Limb (tissue), 2 donors: ENCODE results near the gene PHF21B.
"Not testable (repeated sequence)": the region's sequence is repeated elsewhere in the genome, so short reads cannot be mapped to it uniquely, and the experiment has no call there.

Experiments
- DNase-seq, 2 donors: peaks; one replicate each; pipeline ENCODE4 v3.0.0-alpha.2; 2016; ENCODE audit errors: extremely low spot score in 2 of 2

Gene PHF21B

DNA sequence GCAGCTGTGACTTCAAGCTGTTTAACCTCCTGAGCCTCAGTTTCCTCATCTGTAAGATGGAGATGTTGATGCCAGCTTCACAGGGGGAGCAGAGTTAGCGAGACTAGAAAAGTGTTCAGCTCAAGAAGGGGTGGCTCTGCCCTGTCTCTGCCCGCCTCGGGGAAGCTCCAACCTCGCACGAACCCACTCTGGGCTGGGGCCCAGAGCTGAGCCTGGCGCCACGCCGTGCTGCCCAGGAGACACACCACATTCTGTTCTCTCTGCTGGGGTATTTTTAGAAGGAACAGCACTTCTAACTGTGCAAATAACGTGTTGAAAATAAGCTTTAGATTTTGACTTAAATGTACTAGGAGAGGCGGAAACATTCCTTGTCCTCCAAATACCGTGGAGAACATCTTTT lies 74.1 kb downstream of the PHF21B start:
- no peak for DNase-seq

DNA sequence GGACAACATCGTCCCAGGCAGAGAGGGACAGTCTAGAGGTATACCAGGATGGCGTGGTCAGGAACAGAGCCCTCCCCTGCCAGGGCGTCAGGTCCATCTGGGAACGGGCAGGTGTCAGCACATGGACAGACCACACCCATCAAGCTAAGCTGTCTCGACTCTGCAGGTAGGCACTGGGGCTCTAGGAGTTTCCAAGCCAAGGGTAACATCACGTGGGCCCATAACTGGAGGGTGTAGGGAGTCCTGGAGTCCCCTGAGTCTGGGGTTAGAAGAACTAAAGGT lies 75.4 kb downstream of the PHF21B start:
- no peak for DNase-seq

DNA sequence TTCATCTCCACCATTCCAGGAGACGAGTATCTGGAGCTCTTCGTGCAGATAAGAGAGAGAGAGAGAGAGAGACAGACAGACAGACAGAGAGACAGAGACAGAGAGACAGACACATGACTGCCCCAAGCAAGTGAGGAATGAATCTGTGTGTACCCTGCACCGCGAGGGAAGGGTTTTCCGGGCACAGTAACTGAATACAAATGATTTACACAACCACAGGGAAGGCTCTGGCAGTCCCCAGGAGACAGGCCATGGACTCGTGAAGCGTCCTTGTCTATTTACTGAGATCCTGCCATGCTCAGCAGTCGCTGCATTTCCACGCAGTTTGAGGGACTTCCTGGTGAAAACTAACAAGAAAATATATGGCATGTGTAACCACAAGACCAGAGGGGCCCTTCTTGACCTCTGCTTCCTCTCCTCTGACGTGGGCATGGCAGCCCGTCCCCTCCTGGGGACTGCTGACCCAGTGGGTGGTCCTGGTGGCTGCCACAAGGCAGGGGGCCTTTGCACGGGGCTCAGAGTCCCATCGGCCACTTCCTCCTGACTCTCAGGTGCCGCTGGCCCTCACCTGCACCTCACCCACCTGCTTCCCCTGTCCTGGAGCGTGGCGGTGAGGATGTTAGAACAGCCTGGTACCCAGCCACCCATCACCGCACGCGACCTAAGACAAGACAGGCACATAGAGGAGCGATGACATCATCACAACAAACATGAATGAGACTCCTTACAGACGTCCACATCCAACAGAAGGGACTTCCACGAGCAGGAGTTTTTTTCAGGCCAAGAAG lies 75.9 kb downstream of the PHF21B start:
- no peak for DNase-seq

DNA sequence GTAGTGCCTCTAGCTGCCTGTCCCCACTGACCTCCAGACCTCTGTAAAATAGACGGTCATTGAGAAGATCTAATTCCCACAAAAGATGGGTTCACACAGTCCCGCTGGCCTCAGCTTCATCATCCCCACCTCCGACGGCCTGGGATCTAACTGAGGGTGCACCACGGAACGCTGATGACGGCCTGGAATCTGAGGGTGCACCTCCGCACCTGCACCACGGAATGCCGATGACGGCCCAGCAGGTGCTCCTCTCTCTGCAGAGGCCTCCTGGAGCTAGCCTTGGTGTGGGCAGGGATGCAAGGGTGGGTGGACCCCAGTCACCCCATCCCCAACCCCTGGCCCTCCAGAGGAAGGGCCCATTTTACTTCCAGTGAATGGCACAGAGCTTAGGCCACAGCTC lies 77.3 kb downstream of the PHF21B start:
- DNase-seq: no peak

DNA sequence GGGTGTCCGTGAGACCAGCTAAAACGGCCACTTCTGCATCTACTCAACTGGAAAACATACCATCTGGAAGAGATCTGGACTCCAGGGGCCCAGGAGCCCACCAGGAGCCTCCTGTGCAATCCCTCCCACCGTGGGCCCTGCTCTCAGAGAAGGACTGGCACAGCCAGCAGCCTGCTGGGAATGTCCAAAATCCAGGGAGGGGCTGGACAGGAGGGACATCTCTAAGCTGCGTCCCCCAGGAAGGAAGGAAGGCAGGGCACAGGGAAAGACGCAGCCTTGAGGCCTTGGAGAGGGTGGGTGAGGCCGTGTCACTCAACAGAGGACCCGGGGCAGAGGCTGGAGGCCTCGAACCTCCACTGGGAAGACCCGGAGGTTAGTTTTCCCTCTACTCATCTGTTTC lies 78.0 kb downstream of the PHF21B start:
- DNase-seq: peak in 1 of 2 donors; percentile 27

DNA sequence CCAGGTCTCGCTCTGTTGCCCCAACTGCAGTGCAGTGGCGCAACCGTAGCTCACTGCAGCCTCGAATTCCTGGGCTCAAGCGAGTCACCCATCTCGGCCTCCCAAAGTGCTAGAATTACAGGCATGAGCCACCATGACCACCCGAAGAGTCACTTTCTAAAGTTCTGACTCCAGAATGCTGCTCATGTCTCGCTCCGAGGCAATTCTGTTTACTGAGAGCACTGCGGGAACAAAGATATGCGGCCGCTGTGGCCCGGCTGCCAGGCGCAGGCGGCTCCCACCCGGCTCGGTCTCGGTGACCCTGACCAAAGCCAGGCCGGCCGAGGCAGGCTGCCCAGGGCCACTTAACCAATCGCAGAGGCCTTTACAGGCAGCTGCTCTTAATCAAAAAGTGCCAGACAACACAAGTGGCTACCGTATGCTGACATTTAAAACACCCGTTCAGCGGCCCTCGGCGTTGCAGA lies 78.7 kb downstream of the PHF21B start:
- peak in 1 of 2 donors; percentile 50 for DNase-seq

DNA sequence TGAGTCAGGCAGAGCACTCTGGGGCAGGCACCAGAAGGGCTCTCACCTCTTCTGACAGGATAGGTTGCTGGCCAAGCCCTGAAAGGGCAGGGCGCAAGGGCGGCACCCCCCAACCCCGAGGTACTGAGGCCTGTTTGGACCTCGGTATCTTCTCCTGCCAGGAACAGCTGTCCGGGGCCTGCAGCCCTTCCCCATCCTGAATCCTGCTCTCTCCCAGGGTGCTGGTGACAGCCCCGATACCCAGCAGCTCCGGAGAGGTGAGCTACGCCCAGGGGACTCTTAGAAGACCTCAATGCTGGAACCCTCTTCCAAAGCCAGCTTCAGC lies 79.1 kb downstream of the PHF21B start:
- no peak for DNase-seq

DNA sequence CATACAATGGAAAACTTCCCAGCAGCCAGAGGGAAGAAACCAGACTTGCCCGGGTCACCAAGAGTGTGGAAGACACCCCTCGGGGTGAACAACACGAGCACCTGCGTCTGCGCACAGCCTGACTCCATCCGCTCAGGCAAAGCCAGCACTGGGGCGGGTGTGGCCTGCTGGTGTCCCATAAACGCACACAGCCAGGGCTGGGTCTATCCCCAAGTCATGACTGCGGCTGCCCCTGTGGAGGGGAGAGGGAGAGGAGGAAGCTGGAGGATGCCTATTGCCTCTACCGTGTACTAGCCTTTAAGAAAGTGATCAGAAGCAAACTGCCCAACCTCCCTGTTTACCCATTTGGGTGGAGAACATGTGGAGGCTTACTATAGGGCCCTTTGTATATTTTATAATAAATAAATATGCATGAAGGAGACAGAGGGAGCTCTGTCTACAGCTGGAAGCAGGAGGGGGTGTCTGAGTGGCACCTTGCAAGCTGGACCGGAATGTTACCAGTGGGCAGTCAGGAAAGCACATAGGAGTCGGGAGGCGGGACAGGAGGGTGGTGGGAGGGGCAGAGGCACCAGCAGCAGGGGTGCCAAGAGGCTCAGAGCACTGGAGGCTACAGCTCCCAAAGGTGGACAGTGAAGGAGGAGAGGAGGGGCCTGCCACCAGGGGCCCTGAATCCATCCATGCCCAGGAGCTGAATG lies 79.6 kb downstream of the PHF21B start:
- DNase-seq: no peak

DNA sequence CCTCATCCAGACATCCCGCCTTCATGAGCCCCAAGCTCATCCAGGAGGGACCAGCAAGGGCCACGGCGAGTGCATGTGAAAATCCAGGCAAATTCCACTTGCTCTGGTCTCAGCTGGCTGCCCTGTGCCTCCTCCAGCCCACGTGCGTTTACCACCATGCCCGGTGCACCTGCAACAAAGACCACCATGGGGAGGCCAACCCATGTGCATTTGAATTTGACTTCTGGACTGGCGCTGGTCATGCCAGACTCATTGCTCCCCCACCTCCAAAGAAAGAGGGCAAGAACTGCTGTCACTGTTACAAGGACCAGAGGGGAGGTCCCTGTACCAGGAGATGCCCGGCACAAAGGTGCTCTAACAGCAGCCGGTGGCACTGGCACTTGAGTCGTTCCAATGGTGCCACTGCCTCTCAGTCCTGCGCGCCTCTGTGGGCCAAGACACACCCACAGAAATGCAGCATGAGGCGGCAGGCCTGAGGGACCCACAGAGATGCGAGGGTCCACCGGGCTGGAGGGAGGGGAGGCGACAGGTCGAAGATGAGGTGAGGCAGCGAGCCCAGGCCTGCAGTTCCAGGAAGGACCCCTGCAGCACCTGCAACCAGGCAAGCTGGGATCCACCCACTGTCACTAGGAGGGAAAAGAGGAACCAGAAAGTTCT lies 80.3 kb downstream of the PHF21B start:
- DNase-seq: no peak

DNA sequence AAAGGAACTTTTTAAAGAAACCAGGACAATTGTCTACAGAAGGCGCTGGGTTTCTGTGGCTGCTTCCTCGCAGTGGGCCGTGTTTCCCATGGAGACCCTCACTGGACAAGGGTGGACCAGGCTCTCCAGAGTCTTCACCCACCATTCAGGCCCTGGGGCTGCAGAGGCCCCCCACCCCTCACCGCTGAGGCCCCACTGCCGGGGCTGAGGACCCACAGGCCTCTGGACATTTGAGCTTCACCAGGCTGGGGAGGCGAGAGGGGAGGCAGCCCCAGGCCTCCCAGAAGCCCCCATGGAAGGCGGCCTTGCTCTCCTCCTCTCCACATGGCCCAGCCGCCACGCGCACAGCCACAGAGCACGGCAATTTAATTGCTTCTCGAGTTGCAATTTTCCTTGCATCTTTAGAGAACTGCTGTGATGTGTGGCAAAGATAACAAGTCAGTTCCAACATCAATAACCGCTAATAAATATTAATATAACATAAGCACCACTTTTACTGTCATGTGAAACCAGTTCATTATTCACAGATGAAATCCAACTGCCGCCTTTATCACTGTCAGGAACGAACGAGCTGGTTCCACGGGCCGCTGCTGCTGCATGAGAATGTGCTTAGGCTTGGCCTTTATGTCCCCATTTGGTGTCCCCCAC lies 81.0 kb downstream of the PHF21B start:
- DNase-seq: no peak

DNA sequence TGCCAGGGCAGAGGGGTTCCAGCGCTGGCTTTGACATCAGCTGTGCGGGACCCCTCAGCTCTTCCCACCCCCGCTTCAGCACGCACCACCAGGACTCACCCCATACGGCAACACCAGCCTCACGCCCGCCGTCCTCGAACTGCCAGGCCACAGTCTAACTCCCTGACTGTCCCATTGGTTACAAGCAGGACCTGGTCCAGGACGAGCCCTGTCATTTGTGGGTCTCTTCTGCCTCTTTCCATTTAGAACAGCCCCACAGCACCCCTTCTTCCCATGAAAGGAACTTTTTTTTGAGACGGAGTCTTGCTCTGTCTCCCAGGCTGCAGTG lies 81.7 kb downstream of the PHF21B start:
- no peak for DNase-seq

DNA sequence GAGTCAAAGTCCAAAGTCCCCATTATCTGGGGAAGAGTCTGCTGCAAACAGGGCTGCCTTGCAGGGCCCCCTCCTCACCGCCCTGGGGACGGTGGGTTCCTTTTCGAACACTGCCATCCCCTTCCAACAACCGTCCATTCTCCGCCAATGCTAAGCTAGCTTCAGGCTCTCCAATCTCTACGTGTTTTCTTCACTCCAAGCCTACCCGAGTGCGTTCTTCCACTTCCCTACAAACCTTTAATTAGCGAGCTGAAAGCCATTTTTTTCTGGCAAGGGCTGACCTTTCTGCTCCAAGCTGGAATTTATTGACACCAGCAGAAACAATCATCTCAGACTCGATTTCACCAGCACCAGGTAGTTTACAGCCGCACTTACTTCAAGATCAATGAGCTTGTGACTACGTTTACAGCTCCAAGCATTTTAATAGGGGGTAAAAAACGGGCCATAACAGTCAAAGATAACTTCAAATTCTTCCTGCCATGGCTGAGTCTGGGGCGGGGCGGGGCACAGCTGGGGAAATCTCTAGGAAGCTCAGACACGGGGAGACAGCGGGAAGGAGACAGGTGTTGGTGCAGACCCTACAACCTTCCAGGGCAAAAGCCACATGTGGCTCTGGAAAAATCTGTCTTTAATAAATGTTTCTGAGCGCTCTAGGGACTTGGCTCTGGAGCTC lies 82.2 kb downstream of the PHF21B start:
- no peak for DNase-seq

DNA sequence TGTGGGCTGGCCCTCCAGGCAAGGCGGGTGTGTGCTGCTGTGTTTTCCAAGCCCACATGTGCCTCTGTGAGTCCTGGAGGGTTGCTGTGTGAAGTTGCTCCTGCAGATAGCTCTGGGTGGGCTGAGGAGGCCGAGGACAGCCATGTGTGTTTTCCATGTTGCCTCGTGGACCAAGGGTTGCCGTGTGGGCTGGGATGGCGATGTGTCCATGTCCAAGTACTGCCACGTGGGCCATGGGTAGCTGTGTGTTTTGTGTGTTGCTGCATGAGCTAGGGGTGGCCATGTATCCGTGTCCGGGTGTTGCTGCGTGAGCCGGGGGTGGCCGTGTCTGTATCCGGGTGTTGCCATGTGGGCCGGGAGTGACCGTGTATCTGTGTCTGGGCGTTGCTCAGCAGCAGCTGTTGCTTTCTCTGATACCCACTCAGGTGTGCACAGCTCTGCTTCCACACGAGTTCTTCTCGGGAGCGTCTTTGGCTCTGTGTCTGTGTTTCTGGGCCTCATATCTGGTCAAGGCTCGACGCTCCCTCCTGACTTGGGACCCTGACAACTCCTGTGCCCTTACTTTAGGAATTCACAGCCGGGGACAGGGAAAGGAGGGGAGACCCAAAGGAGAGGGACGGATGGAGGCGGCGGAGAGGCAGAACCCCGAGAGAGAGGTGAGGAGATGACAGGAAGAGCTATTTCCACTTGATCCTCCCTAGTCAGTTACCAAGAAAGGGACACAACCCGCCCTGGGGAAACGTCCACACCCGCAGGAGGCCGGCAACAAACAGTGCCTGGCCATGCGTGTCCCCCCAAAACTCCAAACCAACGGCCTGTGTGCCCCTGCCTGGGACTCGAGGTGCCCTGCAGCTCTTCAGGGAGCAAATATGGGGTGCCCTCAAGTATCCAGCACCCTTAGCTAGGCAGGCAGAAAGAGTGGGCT lies 83.1 kb downstream of the PHF21B start:
- DNase-seq: peak in 1 of 2 donors; percentile 16

DNA sequence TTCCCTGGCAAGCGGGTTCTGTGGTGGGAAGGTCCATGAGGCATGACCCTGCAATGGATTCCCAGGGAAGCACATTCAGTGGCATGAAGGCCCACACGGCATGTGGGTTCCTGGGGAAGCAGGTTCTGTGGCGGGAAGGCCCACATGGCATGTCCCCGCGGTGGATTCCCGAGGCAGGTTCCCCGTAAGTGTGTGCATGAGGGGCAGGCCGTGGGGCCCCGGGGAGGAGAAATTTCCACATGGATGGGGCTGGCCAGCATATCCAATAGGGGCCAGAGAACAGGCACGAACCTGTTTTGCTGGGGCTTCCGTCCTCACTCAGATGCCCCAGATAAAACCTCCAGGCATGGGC lies 83.7 kb downstream of the PHF21B start:
- DNase-seq: peak in 1 of 2 donors; percentile 22

DNA sequence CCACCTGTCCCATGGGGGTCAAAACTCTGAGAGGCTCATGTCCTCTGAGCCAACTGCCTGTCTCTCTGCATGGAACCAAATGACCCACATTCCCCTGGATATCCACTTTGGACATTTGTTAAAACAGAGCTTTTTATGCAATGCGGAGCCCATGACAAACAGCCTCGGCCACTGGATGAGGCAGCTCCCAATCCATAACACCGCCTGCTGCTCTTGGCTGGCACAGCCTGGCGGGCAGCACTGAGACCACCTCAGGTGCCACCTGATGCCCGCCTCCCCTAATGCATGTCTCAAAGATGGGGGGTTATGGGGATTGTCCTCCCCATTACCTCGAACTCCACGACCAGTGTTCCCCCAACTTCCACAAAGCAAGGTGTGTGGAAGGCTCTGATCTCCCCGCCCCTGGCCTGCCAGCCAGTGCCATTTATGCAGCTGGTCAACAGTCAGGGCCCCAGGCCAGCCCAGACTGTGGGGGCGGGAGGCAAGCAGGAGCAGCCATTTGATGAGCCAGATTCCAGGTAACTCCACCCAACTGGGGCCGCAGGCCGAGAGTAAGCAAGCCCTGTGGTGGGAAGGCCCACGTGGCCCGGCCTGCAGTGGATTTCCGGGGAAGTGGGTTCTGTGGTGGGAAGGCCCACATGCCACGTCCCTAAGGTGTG lies 84.2 kb downstream of the PHF21B start:
- DNase-seq: no peak

DNA sequence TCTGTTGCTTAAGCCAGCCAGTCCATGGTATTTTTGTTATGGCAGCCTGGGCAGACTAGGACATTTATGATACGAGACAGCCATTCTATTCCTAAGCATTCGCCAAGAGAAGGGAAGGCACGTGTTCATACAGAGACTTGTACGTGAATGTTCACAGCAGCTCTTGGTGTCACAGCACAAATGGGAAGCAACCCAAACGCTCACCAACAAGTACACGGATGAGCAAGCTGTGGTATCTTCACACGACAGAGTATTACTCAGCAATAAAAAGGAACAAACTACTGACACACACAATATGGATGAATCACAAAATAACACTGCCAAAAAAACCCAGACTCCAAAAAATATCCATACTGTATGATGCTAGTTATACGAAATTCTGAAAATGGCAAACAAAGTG lies 85.1 kb downstream of the PHF21B start:
- DNase-seq: no peak

DNA sequence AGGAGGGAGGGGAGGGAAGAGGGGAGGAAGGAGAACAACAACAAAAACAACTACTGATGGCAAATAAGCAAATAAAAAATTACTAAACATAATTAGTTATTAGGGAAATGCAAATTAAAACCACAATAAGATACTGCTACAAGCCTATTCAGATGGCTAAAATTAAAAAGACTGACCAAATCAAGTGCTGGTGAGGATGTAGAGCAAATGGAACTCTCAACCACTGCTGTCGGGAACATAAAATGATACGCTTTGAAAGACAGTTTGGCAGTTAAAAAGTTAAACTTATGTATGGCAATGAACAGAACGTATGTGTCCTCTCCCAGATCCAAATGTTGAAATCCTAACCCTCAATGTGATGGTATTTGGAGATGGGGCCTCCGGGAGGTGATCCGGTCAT lies 85.7 kb downstream of the PHF21B start:
- no peak for DNase-seq

DNA sequence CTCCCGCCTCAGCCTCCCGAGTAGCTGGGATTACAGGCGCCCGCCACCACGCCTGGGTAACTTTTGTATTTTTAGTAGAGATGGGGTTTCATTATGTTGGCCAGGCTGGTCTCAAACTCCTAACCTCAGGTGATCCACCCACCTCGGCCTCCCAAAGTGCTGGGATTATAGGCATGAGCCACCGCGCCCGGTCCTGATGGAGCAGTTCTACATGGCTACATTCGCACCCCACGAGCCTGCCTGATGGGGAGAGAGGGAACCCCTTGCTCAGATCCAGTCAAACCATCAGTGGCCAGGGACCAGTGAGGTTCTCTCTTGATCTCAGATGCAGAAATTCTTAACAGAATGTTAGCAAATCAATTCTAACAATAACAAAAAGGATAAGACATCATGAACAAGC lies 88.0 kb downstream of the PHF21B start:
- not testable (repeated sequence) for DNase-seq

DNA sequence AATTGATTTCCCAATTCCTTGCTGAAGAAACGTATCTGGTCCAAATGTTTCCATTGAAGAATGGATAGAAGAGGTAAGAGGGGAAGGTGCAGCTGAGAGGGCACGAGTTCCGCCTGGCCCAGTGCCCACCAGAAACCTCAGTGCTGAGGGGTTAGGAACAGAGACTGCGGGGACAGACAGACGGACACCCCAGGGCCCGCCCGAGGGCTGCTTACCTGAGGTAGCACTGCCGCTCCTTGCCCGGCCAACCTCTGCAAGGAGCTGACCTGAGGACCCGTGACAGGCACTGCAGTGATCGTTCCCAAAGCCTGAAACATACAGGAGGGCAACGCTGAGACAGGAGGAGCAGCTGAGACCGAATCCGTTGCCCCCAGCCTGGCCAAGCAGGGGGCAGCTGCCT lies 89.6 kb downstream of the PHF21B start:
- no peak for DNase-seq

DNA sequence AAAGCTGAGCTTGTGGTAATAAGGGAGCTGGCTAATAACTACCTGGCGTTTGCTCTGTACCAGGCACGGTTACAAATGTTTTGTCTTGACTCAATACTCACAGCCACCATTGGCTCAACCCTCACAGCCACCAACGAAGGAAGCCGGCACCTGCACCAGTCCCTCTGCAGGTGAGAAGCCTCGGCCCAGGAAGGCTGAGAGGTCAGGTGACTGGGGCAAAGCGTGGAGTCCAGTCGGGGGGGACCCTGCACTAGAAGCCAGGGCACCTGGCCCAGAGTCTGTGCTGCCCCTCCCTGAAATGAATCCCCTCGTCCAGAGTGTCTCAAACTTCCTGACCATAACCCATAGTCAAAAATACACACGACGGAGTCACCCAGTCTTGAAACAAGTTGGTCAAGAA lies 90.1 kb downstream of the PHF21B start:
- DNase-seq: no peak
